Glutamatergic neuron (in vitro differentiated cells): ENCODE results near the gene DISC1. TPM values are rescaled to one million over a fixed set of nuclear protein-coding genes. Genes with fewer than 3 reads are reported as not detected.

ENCODE experiments used
- DNase-seq: peaks from one replicate; pipeline ENCODE4 v3.0.0; 2022
- H3K27ac Mint-ChIP-seq: one replicate; pipeline ENCODE4 v1.8.0; 2020; ENCODE audit warnings: mild to moderate bottlenecking, mixed read lengths, inconsistent platforms; ENCODE audit not compliant: unreplicated experiment
- H3K27me3 Mint-ChIP-seq: one replicate; pipeline ENCODE4 v1.8.0; 2020; ENCODE audit warnings: mild to moderate bottlenecking, moderate library complexity, mixed read lengths, inconsistent platforms; ENCODE audit not compliant: unreplicated experiment
- H3K36me3 Mint-ChIP-seq: one replicate; pipeline ENCODE4 v1.8.0; 2020; ENCODE audit warnings: mild to moderate bottlenecking, mixed read lengths, inconsistent platforms; ENCODE audit not compliant: unreplicated experiment
- H3K4me1 Mint-ChIP-seq: one replicate; pipeline ENCODE4 v1.8.0; 2020; ENCODE audit warnings: mild to moderate bottlenecking, low read depth, mixed read lengths, inconsistent platforms; ENCODE audit not compliant: unreplicated experiment
- H3K4me3 Mint-ChIP-seq: one replicate; pipeline ENCODE4 v1.8.0; 2020; ENCODE audit warnings: mild to moderate bottlenecking, mixed read lengths, inconsistent platforms; ENCODE audit not compliant: unreplicated experiment
- H3K9me3 Mint-ChIP-seq: one replicate; pipeline ENCODE4 v1.8.0; 2020; ENCODE audit warnings: mild to moderate bottlenecking, moderate library complexity, mixed read lengths, inconsistent platforms; ENCODE audit not compliant: unreplicated experiment
- total RNA-seq: library from RNA; stranded (reverse); fragmentation: NEBNext Ultra II Directional; extraction: Animal tissue kit (Norgen Biotek cat#: 25700); gene quantifications from one replicate; pipeline ENCODE4 v1.2.1, GENCODE V29; 2021; ENCODE audit not compliant: unreplicated experiment
- TF ChIP-seq, protein P1 (sequence below): fragments of 200-600 bp; sonication (generic); IDR thresholded peaks from one replicate; pipeline ENCODE4 v1.5.0; 2021; ENCODE audit not compliant: partially characterized antibody, unreplicated experiment

The DISC1 gene
- total RNA-seq, 1 donor from 2014 or later, result 9.1 TPM

DNA sequence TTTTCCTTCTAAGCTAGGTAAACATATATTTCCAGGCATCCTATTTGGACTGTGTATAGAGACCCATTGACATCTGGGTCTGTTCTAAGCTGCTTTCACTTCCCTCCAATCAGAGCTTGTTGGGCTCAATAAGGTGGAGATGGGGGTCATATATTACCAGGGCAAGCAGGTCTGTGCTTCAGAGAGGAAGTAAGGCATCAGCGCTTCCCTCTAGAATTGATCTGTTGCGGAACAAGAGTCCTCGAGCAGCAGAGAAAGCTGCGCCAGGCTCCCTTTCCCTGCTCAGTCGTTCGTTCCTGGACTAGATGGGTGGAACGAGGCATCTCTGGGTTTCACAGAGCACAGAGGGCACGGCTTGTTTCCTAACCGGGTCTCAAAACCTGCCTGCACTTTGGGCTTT lies 63.5 kb downstream of the DISC1 start:
- H3K4me1 Mint-ChIP-seq, result peaks cover 7% of the 10 kb centered on the region
- no peak for DNase-seq

DNA sequence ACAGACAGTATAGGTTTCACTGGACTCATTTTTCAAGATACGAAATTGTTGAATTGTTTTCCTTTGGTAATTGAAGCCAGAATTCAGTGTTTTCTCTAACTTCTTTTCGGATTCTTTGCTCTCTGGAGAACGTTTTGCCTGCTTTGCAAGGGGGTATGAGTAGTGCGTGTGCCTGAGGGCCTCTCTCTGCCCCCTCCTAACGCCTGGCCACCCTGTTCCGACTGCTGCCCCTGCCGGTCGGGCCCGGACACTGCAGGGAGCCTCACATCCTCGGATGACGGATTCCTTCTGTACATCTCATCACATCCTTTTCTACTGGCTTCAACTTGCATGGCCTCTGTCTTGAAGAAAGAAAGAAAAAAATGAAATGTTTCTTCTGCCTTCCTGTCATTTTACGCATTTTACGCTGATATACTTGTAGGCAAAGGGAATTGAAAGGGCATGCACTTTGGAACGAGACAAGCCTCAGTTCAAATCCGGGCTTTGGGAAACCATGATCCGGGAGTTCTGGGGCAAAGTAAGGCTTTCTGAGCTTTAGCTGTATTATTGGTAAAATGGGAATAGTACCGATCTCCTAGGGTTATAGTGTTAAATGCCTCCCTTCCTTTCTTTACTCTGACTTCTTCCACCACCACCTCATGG lies 65.1 kb downstream of the DISC1 start:
- H3K9me3 Mint-ChIP-seq, result peaks cover 10% of the 10 kb centered on the region
- H3K4me1 Mint-ChIP-seq, result peaks cover 24% of the 10 kb centered on the region
- H3K27ac Mint-ChIP-seq, result no peak overlapping the region
- peak; percentile 81 for DNase-seq
- no peak overlapping the region for H3K4me3 Mint-ChIP-seq
- TF ChIP-seq, protein P1, sequence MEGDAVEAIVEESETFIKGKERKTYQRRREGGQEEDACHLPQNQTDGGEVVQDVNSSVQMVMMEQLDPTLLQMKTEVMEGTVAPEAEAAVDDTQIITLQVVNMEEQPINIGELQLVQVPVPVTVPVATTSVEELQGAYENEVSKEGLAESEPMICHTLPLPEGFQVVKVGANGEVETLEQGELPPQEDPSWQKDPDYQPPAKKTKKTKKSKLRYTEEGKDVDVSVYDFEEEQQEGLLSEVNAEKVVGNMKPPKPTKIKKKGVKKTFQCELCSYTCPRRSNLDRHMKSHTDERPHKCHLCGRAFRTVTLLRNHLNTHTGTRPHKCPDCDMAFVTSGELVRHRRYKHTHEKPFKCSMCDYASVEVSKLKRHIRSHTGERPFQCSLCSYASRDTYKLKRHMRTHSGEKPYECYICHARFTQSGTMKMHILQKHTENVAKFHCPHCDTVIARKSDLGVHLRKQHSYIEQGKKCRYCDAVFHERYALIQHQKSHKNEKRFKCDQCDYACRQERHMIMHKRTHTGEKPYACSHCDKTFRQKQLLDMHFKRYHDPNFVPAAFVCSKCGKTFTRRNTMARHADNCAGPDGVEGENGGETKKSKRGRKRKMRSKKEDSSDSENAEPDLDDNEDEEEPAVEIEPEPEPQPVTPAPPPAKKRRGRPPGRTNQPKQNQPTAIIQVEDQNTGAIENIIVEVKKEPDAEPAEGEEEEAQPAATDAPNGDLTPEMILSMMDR, result peak; percentile 87
- H3K36me3 Mint-ChIP-seq, result peaks cover 6% of the 10 kb centered on the region
- peaks cover 10% of the 10 kb centered on the region for H3K27me3 Mint-ChIP-seq

More for the DNA sequence above, 63.5 kb downstream of the DISC1 start:
- H3K4me3 Mint-ChIP-seq, result no peak overlapping the region
- peaks cover 7% of the 10 kb centered on the region for H3K36me3 Mint-ChIP-seq
- no peak overlapping the region for H3K27ac Mint-ChIP-seq
- H3K27me3 Mint-ChIP-seq, result peaks cover 4% of the 10 kb centered on the region
- H3K9me3 Mint-ChIP-seq, result peaks cover 6% of the 10 kb centered on the region
- TF ChIP-seq, protein P1, result no peak

DNA sequence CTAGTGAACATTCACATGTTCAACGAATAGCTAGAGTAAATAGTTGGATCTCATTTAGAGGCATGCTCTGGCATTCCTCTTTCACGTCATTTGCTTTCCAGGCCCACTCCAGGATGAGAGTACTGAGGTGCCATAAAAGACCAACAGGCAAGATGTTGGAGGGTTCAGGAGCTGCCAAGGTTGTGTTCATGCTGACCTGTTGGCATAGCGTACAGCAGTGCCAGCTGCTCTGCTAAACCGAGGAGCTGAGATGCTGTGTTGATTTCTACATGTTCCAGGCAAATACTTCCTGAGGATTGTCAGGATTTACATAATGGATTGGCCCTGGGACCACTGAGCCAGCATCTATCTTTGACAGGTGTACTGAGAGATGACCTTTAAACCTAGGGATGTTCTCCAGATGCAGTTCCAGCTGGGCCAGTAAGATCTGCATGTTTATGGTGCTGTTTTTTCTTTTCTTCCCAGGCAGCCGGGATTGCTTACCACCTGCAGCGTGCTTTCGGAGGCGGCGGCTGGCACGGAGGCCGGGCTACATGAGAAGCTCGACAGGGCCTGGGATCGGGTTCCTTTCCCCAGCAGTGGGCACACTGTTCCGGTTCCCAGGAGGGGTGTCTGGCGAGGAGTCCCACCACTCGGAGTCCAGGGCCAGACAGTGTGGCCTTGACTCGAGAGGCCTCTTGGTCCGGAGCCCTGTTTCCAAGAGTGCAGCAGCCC lies 66.9 kb downstream of the DISC1 start:
- no peak overlapping the region for H3K4me3 Mint-ChIP-seq
- peaks cover 6% of the 10 kb centered on the region for H3K9me3 Mint-ChIP-seq
- peaks cover 26% of the 10 kb centered on the region for H3K4me1 Mint-ChIP-seq
- H3K36me3 Mint-ChIP-seq, result no peaks in the 10 kb centered on the region
- TF ChIP-seq, protein P1, result no peak
- H3K27me3 Mint-ChIP-seq, result peaks cover 10% of the 10 kb centered on the region
- DNase-seq, result no peak
- no peak overlapping the region for H3K27ac Mint-ChIP-seq

DNA sequence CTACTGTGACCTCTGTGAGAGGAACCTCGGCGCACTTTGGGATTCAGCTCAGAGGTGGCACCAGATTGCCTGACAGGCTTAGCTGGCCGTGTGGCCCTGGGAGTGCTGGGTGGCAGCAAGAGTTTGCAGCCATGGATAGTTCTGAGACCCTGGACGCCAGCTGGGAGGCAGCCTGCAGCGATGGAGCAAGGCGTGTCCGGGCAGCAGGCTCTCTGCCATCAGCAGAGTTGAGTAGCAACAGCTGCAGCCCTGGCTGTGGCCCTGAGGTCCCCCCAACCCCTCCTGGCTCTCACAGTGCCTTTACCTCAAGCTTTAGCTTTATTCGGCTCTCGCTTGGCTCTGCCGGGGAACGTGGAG lies 67.5 kb downstream of the DISC1 start:
- Mint-ChIP-seq H3K4me3 (no peak overlapping the region), H3K27ac (peak overlapping the region; percentile 14), H3K27me3 (peaks cover 10% of the 10 kb centered on the region), H3K9me3 (peaks cover 6% of the 10 kb centered on the region), H3K36me3 (no peaks in the 10 kb centered on the region), H3K4me1 (peaks cover 26% of the 10 kb centered on the region)
- TF ChIP-seq, protein P1, result no peak
- DNase-seq, result no peak

DNA sequence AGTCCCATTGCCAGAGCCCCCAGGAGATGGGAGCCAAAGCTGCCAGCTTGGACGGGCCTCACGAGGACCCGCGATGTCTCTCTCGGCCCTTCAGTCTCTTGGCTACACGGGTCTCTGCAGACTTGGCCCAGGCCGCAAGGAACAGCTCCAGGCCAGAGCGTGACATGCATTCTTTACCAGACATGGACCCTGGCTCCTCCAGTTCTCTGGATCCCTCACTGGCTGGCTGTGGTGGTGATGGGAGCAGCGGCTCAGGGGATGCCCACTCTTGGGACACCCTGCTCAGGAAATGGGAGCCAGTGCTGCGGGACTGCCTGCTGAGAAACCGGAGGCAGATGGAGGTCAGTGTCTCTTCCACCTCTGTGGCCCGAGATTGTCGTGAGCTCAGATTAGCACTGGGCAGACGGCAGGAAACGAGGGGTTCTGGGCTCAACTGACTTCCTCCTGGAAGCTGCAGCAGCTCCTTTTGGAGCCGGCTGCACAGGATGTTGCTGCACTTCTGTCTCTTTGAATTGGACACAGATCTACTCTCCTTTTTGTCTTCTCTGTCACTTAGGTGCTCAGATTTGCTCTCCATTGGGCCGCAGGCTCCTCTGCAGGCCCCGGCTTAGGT lies 68.0 kb downstream of the DISC1 start:
- H3K27me3 Mint-ChIP-seq, result peaks cover 10% of the 10 kb centered on the region
- peaks cover 26% of the 10 kb centered on the region for H3K4me1 Mint-ChIP-seq
- TF ChIP-seq, protein P1, result no peak
- no peak for DNase-seq
- H3K4me3 Mint-ChIP-seq, result peak overlapping the region; percentile 35
- peak overlapping the region; percentile 14 for H3K27ac Mint-ChIP-seq
- H3K9me3 Mint-ChIP-seq, result peaks cover 6% of the 10 kb centered on the region
- no peaks in the 10 kb centered on the region for H3K36me3 Mint-ChIP-seq
